Measurements from ENCODE around the gene CCDC106.

DNA sequence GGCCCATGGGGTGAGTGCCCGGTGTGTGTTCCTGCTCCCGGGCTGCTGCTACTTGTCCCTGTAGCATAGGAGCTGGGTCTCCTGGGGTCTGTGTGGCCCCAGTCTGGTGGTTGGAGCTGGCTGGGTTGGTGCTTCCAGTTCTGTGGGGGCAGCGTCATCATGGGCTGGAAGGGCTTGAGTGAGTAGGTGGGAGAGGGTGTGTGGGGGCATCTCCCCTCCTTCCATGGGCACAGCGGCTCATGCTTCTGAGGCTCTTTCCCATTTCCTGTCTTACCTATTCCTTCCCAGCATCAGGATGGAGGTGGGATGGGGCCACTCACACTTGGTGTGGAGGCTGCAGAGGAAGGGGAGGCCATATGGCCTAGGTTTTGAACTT lies 19.0 kb downstream of the CCDC106 start:
- TF ChIP-seq, protein P1, sequence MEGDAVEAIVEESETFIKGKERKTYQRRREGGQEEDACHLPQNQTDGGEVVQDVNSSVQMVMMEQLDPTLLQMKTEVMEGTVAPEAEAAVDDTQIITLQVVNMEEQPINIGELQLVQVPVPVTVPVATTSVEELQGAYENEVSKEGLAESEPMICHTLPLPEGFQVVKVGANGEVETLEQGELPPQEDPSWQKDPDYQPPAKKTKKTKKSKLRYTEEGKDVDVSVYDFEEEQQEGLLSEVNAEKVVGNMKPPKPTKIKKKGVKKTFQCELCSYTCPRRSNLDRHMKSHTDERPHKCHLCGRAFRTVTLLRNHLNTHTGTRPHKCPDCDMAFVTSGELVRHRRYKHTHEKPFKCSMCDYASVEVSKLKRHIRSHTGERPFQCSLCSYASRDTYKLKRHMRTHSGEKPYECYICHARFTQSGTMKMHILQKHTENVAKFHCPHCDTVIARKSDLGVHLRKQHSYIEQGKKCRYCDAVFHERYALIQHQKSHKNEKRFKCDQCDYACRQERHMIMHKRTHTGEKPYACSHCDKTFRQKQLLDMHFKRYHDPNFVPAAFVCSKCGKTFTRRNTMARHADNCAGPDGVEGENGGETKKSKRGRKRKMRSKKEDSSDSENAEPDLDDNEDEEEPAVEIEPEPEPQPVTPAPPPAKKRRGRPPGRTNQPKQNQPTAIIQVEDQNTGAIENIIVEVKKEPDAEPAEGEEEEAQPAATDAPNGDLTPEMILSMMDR (IDR thresholded peaks at IDR 0.05) = no peak
- TF ChIP-seq POLR2AphosphoS5 (IDR thresholded peaks at IDR 0.05) (no peak), POLR2A (IDR thresholded peaks at IDR 0.05) (no peak), EP300 (IDR thresholded peaks at IDR 0.05) (no peak)
